Measurements from ENCODE around the gene TRAPPC13. TPM values are rescaled to one million over a fixed set of nuclear protein-coding genes. Genes with fewer than 3 reads are reported as not detected.

TRAPPC13 gene
- total and polyA plus RNA-seq, 2 of the 13 experiments (the other 11 are each of a cell fraction or from before 2014, with no cell fraction given), result 8.4 to 19.6 TPM

- intact Hi-C loops (cut with micrococcal nuclease; ENCODE audit: unreplicated experiment), result no loop called here
- in situ Hi-C loops (cut with HindIII; ENCODE audit: extremely low pct_ligation_motif_present, low pct_unique_long_range_greater_than_20kb), result no loop called here
- Histone ChIP-seq H4K20me1 (ENCODE audit: insufficient read depth, low read length) (no peaks in the 10 kb centered on the region), H3K79me2 (ENCODE audit: insufficient read depth, low read length) (no peaks in the 10 kb centered on the region), H3K27me3 (ENCODE audit: control insufficient read depth in 1 of 2, insufficient read depth in 2 of 2, low read length in 2 of 2) (no peaks in the 10 kb centered on the region), H2AFZ (ENCODE audit: low read length) (no peak overlapping the region), H3K4me2 (ENCODE audit: low read depth, low read length) (no peak overlapping the region), H3K9me3 (ENCODE audit: low read length) (no peaks in the 10 kb centered on the region), H3K4me3 (replicated peaks in 1 of 3; ENCODE audit: insufficient read depth in 1 of 3, low read depth in 2 of 3, low read length in 3 of 3) (no peak overlapping the region), H3K27ac (ENCODE audit: extremely low read length, insufficient read depth, low read length) (no peak overlapping the region), H3K9ac (ENCODE audit: insufficient read depth, low read depth, low read length) (no peak overlapping the region), H3K4me1 (ENCODE audit: insufficient read depth, low read length) (no peaks in the 10 kb centered on the region), H3K36me3 (replicated peaks in 1 of 2; ENCODE audit: control insufficient read depth in 1 of 2, insufficient read depth in 2 of 2, low read length in 2 of 2) (peaks cover 1 to 29% of the 10 kb centered on the region in 2 experiments; a peak in 3 of 5 replicates)
- ATAC-seq (no peak), FAIRE-seq (no peak), DNase-seq (ENCODE audit: low spot score) (no peak)
- CTCF ChIA-PET (ENCODE audit: low intra/inter-chr PET ratio, low total read pairs), result no interaction called here
- 95% methylated on average over 3 of the region's 3 CpGs for WGBS (ENCODE audit: low lambda C conversion rate)
- POLR2A ChIA-PET, result no interaction called here
- BruUV-seq (replicated peaks), result no TSS peak
- TF ChIP-seq ZFP62 (CRISPR knock-in tag; IDR thresholded peaks at IDR 0.05) (no peak), TFDP2 (CRISPR knock-in tag; IDR thresholded peaks at IDR 0.05) (no peak), ZBTB20 (CRISPR knock-in tag; IDR thresholded peaks at IDR 0.05; ENCODE audit: borderline replicate concordance, low read depth) (no peak), ZNF800 (CRISPR knock-in tag; IDR thresholded peaks at IDR 0.05) (no peak), POLR2G (IDR thresholded peaks at IDR 0.05; ENCODE audit: low read depth, low read length) (no peak), FUBP1 (CRISPR knock-in tag; IDR thresholded peaks at IDR 0.05; ENCODE audit: borderline replicate concordance) (no peak), ZNF17 (CRISPR knock-in tag; IDR thresholded peaks at IDR 0.05) (no peak), DDIT3 (CRISPR knock-in tag; IDR thresholded peaks at IDR 0.05) (no peak), XBP1 (CRISPR knock-in tag; IDR thresholded peaks at IDR 0.05) (no peak)
Measured at GRCh38 chr5:65682148-65682547, 57.3 kb downstream of the TRAPPC13 start.
